HG03457 (cell line): ENCODE results near the gene LAPTM5.

Experiments used
- ATAC-seq: cut with Tn5 transposase; IDR thresholded peaks from one replicate; pipeline ENCODE4 v1.9.1; 2021; ENCODE audit warnings: moderate number of reproducible peaks; ENCODE audit not compliant: unreplicated experiment

LAPTM5 gene

GRCh38 chr1:30745156-30745833 is 12.3 kb downstream of the LAPTM5 start:
- ATAC-seq: no peak

DNA sequence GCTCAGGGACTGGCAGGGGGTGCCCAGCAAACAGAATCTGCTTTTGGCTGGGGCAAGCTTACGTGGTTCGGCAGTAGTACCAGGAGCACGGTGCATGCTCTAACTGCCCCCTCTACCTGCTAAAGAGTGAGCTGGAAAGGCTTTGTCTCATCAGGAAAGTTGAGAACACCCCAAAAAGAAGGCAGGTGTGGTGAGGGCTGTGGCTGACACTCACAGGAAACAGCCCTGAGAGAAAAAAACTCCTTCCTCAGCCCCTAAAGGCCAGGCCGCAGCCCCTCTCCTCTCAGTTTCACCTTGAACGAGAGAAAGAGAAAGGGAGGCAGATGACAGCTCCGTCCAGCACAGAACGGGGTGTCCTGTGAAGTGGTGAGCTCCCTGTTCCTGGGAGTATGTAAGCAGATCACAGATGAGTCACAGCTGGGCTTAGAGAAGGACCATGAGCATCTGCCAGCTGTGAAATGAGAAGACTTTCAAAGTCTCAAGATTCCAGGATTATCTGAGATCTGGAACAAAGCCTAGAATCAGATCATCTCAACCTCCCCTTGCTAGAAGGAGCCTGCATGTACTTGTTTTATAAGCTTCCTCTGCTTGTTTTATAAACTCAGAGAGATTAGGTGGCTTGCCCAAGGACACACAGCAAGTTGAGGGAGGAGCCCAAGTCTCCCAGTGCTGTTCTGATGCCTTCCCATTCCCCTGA is 13.4 kb downstream of the LAPTM5 start:
- ATAC-seq: no peak

DNA sequence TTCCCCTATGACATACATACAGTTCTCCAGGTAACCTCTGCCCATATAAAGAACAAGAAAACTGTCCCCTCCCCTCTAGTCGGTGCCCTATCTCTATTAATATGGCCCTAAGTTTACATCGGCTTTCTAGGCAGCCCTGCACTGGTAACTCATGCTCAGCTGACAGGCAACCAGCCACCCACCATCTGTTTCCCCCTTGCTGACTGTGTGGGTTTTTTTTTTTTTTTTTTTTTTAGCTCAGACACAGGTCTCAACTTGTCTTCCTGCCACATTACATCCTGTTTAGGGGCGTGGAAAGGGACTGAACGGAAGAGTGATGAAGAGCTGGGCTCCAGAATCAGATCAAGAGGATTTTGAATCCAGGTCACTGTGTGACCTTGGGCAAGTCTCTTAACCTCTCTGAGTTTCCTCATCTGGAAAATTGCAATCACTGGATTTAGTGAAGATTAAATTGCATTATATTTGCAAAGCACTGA is 14.0 kb downstream of the LAPTM5 start:
- no peak for ATAC-seq

- ATAC-seq: no peak
Observed at GRCh38 chr1:30742963-30743559, 14.5 kb downstream of the LAPTM5 start.

DNA sequence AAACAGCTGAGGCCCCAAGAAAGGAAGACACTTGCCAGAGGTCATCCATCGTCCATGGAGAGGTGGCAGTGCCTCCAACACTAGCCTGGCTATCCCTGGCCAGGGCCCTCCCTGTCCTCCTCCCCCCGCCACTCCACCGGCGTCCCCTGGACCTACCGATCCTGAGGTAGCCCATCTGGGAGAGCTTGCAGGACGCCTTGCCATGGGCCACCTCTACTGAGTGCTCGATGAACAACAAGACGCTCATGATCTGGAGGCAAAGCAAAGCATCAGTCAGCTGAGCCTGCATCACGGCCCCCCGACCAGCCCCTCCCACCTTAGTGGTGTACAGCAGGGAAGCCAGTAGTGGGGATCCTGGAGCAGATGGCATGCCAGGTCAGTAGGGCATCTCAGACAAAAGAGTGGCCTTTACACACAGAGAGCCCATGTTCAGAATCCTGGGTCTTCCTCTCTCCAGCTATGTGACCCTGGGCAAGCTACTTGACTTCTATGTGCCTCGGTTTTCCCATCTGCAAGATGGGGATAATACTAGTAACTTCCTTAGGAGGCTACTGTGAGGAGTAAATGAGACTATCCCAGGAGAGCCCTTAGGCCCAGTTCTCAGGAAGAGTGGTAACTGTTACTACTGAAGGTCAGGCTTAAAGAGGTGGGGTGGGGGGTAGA is 15.1 kb downstream of the LAPTM5 start:
- no peak for ATAC-seq

DNA sequence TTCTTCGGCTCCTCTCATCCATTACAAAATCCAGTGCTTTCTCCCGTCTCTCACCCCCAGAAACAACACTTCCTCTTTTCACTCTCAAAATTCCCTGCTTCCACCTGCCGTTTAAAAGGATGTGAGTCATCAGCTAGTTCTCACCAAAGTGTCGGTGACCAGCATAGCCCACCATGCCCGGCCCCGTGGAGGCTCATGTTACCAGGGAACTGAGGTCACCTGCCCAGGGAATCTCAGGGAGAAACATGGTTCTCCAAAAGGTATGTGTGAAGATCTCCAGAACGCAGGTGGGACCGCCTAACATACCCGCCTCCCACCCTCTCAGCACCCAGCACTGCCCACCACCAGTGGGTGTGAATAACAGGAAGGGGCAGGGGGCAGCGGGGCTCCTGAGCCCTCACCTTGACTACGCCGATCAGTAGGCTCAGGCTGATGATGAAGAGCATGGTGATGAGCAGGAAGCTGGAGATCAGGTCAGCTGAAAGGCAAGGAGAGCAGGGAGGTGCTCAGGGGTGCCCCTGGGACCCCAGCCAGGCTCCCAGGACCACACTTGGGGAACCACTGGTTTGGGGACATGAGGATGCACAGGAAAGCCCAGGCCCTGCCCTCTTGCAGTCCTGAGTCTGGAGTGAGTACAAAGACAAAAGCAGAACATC is 16.2 kb downstream of the LAPTM5 start:
- no peak for ATAC-seq

DNA sequence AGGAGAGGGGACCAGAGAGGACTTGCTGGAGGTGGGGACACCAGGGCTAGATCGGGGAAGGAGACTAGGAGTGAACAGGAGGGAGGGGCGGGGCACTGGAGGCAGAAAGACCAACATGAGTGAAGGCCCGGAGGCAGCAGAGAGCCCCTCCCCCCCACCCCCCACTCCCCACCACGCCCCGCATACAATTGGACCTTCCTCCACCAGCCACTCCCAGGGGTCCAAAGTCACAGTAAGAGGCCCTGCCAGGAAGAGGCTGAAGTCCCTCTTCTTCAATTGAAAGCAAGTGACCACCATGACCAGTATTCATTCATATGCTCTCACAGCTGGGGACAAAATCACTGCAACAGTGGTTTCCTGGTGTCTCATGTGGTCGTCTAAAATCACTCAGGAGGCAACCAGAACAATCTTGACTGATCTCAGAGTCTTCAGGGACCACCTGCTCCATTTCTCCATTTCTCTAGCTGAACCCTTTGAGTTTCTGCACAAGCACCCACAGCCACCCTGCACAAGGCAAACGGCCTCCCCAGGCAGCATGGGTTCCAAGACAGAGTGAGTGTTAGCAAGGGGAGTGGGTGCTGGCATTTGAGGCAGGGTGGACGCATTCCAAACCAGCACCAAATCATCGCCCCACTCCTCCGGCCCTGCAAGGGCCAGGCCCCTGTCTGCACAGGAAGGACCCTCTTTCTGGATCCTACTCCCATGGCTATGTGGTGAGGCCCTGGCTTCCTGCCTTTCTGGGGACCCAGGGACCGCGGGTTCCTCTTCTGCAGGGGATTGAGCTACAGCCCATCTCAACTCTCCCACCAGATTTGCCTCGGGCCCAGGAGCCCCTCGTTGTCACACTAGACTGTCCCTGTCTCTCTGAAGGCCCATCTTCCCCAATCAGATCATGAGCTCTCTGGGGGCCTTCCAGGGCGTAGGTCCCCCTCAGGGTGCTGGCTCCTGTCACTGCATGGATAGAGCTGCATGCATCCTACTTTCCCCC is 17.0 kb downstream of the LAPTM5 start:
- ATAC-seq: no peak

- no peak for ATAC-seq
Observed at GRCh38 chr1:30739601-30740000, 18.0 kb downstream of the LAPTM5 start.

- no peak for ATAC-seq
Observed at GRCh38 chr1:30738715-30739559, 18.6 kb downstream of the LAPTM5 start.

GRCh38 chr1:30738040-30738714 is 19.4 kb downstream of the LAPTM5 start:
- no peak for ATAC-seq

DNA sequence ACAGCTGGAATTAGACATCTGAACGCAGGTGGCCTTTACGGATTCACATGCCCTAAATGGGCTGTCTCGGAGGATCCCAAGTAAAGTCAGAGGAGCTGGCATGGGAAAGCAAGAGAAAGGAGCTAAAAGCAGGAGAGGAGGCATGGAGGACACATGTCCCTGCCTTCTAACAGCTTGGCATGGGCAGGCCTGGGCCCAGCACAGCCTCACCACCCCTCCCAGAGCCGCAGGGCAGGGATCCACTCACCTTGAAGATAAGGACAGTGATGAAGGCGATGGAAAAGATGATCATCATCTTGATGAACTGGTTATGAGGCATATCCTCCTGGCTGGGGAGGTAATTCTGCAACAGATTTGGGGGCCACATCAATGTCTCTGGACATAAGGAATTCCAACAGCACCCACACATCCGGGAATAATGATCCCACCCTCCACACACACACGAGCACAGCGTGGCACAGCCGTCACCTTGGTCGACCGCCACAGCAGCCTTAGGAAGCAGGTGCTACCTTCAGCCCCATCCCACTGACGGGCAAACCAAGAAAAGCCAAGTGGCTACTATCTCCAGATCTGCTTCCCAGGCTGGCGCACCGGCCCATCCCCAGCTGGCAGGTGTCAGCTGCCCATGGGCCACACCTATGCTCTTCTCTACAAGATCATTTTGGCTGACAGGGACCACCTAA is 20.1 kb downstream of the LAPTM5 start:
- no peak for ATAC-seq

- no peak for ATAC-seq
Observed at GRCh38 chr1:30735668-30736498, 21.7 kb downstream of the LAPTM5 start.

GRCh38 chr1:30735124-30735523 is 22.4 kb downstream of the LAPTM5 start:
- no peak for ATAC-seq

GRCh38 chr1:30734580-30734979 is 23.0 kb downstream of the LAPTM5 start:
- ATAC-seq: no peak

- no peak for ATAC-seq
Observed at GRCh38 chr1:30734106-30734505, 23.5 kb downstream of the LAPTM5 start.

- ATAC-seq: no peak
Observed at GRCh38 chr1:30733493-30733892, 24.1 kb downstream of the LAPTM5 start.
